GM19099 (cell line): ENCODE data around the gene IQSEC1.

Experiments used
- POLR2A ChIP-seq: IDR thresholded peaks from 3 replicates; pipeline ENCODE4 v1.6.1; 2011; ENCODE audit warnings: low read depth; ENCODE audit not compliant: insufficient read length; ENCODE audit errors: extremely low read depth

IQSEC1 gene

DNA sequence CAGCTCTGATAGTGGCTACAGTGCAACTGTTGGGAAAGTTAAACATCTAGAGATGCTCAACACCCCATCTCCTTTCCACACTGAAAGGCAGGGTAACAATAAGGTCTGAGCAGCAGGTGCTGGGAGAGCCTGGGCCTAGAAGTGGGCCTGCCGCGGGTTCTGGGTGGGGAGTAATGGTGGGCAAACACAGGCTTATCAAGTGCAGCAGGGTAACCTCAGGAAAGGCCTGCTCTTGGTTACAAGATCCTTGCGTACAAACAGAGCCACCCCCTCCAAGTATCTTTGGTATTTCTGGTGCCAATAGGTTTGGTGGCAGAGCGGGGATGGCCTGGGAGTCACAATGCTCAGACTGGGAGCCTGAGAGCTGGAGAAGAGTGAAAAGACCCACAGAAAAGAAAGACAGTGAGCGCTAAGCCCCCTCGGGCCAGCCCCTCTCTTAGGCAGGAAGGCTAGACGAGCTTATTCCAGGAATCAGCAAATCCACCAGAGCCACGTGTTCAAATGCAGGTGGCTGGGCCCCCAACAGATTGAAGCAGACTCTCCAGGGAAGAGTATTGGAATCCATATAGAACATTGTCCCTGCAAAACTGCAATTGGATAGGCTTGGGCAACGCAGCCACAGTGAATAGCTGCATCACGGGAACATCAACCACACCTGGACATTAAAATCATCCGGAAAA lies 2.7 kb downstream of the IQSEC1 start:
- TF ChIP-seq POLR2A, result no peak

DNA sequence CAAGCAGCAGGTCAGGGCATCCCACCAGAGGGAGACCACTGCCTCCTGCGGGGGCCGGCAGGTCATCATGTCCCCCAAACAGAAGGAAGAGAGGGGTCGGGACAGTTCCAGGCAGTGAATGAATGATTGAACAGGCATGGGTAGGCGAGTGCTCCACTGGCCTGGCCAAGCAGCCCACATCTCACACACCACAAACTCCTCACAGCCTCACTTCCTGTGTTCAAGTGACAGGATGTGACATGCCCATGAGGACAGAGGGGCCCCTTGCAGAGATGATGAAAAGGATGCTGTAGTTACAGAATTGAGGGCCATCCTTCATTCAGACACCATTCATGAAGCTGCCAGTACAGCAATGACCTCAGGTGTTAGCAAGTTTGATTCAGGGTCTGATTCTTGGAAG lies 3.7 kb downstream of the IQSEC1 start:
- TF ChIP-seq POLR2A, result peak; percentile 36

DNA sequence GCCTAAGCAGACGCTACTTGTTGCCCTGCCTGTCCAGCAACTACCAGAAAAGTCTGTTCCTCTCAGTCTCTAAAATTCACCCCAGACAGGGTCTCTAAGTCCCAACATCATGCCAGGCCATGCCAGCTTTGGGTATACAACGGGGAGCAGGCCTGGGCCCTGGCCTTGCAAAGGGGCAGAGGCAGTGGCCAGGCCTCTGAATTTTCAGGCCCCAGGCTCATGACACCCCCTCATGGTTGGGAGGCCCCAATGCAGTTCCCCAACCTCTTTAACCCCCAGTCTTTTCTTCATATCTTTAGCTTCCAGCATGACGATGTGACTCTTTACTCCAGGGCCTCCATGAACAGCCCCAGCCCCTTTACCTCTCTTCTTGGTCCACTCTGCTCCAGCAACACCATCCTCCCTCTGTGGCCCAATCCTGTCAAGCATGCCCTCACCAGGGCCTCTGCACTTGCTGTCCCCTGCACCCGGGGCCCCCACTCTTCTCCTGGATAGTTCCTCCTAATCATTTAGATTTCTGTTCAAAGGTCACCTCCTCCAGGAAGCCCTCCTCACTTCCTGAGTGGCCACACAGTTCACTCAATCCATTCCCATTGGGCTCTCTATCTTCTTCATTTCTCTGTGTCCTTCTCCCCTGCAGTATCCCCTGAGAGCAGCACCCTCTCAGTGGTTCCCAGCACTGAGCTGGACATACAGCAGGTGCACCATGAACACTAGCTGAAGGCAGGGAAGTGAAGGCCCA lies 4.8 kb downstream of the IQSEC1 start:
- TF ChIP-seq POLR2A, result no peak

DNA sequence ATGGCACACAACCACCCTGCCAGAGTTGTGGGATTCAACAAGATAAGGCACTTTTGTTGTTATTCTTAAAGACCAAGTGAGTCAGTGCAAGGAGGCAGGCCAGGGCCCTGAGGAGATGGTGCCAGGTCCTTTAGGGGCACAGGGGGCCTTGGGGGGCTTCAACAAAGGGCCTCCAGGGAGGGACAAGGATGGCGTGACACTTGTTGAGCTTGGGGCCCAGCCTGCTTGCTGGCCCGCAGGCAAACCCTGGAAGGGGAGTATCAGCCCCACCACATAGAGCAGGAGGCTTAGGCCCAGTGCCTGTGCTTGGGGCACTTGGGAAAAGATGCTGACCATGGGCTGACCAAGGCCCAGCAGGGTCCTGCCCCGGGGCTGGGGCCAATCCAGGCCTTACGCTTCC lies 5.5 kb downstream of the IQSEC1 start:
- no peak for TF ChIP-seq POLR2A

DNA sequence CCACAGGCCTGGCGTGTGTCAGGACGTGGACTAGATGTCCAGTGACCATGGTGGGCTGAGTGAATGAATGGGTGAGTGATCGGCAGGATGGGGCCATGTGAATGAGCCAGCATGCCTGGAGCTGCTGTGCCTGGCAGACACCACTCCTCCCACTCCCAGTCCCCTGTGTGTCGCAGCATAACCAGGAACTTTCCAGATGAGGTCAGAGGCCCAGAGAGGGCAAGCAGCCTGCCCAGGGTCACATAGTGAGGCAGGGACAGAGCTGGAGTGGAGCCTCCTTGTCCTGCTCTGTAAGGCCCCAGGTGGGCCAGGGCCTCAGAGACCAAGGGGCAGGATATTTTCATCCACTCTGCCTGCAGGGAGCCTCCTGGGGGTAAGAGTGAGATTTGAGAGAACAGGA lies 6.4 kb downstream of the IQSEC1 start:
- TF ChIP-seq POLR2A, result no peak

DNA sequence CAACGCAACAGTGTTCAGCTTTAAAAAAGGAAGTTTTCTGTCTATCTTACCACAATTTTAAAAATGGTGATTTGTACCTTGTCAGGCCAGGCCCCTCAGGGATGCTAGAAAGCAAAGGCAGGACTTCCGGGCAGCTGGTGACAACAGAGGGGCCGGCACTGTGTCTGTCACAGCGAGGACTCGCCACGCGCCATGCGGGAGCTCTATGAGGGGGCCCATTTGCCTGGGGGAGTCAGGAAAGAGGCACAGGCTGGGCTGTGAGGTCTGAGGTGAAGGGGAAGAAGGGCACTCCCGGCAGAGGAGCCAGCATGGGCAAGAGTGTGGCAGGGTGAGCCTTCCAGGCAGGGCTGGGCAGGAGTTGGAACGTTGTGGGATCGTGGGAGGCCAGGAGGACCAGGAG lies 7.0 kb downstream of the IQSEC1 start:
- TF ChIP-seq POLR2A, result no peak

DNA sequence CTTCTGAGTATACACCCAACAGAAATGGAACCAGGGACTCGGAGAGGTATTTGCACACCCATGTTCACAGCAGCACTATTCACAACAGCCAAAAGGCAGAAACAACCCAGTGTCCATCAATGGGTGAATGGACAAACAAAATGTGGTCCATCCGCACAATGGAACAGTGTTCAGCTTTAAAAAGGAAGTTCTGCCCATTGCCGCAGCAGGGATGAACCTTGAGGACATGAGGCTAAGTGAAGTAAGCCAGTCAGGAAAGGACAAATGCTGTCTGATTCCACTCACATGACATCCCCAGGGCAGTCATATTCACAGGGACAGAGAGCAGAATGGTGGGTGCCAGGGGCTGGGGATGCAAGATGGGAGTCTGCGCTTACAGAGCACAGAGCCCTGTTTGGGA lies 7.5 kb downstream of the IQSEC1 start:
- TF ChIP-seq POLR2A, result no peak

DNA sequence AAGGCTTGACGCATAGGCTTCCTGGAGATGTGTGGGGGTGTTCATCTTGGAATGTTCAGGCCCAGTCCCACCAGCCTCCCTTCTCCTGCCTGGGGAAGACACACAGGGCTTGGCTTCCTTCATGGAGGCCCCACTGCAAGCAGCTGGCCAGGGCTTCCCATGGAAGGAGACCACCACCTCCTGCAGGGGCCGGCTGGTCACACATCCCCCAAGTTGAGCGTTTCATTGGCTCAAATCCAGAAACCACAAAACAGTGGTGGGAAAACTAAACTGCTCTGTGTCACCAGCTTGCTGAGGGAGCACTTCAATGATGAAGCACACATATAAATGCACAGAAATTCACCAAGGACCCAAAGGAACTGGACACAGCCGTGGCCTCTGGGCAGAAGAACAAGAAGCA lies 8.3 kb downstream of the IQSEC1 start:
- TF ChIP-seq POLR2A, result no peak

DNA sequence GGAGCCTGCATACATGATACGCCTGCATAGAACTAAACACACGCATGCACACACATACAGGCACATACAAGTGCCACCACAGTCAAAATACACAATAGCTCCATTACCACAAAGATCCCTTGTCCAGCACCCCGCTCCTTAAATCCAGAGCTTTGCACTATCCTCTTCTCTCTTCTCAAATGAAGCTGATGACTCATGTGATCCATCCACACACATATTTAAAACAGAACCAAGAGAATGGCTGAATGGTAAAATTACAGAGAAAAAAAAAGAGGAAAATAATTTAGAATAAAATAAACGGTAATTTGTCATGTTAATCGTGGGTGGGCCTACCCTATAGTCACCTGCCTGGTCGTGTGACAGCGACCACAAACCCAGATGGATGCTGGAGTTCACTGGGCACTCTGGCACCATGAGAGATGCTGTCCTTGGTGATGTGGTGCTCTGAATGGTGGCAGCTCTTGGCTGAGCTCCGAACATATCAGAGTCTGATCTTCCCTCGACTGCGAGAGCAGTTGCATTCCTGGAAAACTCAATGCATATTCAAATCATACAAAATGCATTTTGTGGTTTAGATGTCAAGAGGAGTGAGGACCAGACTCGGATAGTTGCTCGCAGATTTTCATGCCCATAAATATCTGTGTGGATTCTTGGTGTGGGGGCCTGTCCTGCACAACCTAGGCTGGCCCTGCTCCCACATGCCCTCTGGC lies 8.9 kb downstream of the IQSEC1 start:
- no peak for TF ChIP-seq POLR2A

DNA sequence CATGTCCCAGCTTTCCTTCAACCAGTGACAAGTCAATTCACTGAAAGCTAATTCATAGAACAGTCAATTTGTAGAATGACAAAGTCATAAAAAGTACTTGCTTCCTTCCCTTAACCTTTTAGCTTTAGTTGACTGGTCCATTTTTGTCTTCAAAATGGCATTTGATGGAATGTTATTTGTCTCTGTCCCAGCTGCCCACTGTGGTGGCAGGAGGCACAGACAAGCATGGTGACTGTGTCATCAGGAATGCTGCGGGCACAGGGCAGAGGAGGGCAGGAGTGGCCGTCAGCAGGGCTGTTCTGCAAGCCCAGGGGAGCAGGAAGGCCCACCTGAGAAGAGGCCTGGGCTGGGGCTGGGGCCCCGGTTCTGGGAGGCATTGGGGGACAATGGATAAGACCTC lies 10.0 kb downstream of the IQSEC1 start:
- TF ChIP-seq POLR2A, result no peak

DNA sequence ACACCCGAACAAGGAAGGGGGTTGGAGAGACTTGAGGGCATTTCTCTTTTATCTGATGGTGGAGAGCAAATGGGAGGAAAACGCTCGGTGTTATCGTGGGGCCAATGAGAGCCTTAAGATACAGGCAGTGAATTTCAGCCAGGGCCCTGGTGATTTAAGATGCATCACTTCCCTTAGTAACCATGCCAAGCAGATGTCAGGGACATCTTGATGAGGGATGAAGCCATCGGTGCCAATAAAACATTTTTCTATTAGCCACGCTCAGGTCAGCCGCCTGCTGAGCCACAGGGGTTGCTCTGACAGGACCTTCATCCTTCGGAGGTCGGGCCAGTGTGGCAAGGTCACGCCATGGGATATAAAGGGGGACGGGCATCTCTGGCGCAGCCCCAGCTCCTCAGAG lies 10.6 kb downstream of the IQSEC1 start:
- no peak for TF ChIP-seq POLR2A

DNA sequence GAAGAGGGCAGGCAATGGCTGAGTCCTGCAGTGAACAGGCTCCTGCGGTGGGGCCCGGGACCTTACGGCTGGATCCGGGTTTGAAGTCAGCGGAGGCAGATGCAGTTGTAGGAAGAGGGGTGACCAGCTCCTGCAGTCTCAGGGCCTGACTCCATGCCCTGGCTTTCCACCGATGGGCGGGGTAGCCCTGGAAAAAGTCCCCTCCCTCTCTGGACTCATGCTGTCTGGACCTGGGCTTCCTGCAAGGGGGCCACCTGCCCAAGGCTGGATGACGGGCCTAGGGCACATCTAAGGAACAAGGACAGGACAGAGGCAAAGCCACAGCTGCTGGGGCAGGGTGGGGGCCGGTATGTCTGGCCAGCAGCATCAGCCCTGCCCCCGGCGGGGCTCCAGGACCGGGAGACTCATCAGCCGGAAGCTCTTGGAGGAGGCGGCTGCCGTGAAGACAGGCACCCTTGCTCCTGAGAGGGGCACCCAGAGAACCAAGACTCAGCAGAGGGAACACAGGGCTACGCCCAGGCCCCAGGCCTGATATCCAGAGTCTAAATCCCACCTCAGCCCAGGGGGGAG lies 12.8 kb downstream of the IQSEC1 start:
- no peak for TF ChIP-seq POLR2A

DNA sequence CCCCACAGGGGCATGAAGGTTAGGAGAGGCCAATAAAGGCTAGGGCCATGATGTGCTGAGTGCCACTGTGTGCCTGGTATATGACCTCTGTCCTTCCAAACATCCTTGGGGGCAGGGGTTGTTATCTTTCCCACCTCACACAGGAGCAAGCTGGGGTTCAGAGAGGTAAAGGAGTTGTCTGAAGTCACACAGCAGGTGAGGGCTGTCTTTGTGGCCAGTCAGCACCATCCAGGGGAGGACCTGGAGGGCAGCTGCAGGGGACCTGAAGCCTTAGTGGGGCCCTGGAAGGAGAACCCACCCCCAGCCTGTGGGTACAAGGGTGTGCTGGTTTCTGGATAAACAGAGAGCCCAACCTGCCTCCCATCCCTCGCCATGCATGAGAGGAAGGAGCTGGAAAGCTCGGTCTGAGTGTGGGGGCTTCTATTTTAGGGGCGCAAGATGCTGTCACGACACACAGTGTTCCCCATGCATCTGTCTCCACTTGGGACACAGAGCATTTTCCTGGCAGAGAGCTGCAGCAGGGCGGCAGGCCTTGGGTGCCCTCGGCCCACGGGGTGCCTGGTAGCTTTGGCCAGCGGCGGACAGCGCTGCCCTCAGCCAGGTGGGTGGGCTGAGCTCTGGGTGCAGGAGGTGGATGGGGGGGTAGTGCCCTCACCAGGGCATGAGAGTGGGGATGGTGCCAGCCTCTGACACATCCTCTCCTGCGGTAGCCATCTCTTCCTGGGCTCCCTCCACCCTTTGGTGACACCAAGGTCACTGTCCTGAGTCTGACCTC lies 14.7 kb downstream of the IQSEC1 start:
- no peak for TF ChIP-seq POLR2A

DNA sequence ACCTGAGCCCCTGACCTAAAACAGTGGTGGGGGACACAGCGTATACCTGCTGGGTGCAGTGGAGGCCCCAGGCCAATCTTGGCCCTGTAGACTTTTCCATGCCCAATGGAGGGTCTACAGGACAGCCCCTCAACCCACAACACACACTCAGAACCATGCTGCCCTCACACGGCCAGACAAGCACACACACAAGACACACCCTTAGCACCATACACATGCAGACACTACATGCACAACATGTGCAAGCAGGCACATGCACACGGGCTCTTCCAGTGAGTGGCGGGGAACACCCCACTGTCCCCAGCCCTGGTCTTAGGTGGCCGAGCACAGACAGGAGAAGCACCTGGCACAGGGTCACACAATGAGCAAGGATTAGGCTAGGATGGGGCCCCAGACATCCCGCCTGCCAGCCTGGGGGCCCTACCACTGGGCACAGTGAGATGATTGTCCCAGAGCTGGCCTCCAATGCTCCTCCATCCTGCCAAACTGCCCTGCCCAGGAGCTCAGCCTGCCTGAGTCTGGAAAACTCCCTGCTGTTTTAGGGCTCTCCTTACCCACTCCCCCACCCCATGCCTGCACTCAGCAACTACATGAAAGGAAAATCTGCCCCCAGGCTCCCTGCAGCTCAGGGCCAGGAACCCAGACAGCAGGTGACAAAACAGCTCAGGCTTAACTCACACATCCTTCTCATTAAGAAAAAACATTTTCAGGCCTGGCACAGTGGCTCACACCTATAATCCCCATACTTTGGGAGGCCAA lies 15.8 kb downstream of the IQSEC1 start:
- no peak for TF ChIP-seq POLR2A
